GM18873 (cell line): ENCODE measurements around the gene MTARC1.

Experiments used
- ATAC-seq: cut with Tn5 transposase; IDR thresholded peaks from one replicate; pipeline ENCODE4 v1.9.1; 2021; ENCODE audit warnings: mild to moderate bottlenecking, moderate library complexity, moderate number of reproducible peaks; ENCODE audit not compliant: unreplicated experiment, low FRiP score

MTARC1 gene

GRCh38 chr1:220786337-220787068 is at the start of gene MTARC1:
MTARC1 (plus strand) TSS chr1:220786913; CDS start chr1:220786945, 32 bp downstream.
- no peak for ATAC-seq

- ATAC-seq: no peak
Measured at GRCh38 chr1:220741349-220741748, 45.4 kb upstream of the MTARC1 start.

GRCh38 chr1:220741825-220742224 is 44.9 kb upstream of the MTARC1 start:
- ATAC-seq: no peak

GRCh38 chr1:220742520-220742919 is 44.2 kb upstream of the MTARC1 start:
- no peak for ATAC-seq

GRCh38 chr1:220746851-220747250 is 39.9 kb upstream of the MTARC1 start:
- no peak for ATAC-seq

- peak; percentile 21 for ATAC-seq
Measured at GRCh38 chr1:220747437-220748088, 39.1 kb upstream of the MTARC1 start.

GRCh38 chr1:220748089-220748934 is 38.4 kb upstream of the MTARC1 start, which contains the start of gene MTARC2:
MTARC2 (plus strand) TSS chr1:220748322; CDS start chr1:220748532, 210 bp downstream.
- peak; percentile 96 for ATAC-seq

GRCh38 chr1:220748936-220749335 is 37.8 kb upstream of the MTARC1 start:
- no peak for ATAC-seq

- no peak for ATAC-seq
Measured at GRCh38 chr1:220750131-220750515, 36.6 kb upstream of the MTARC1 start.

GRCh38 chr1:220751111-220751510 is 35.6 kb upstream of the MTARC1 start:
- no peak for ATAC-seq

- no peak for ATAC-seq
Measured at GRCh38 chr1:220754212-220754917, 32.3 kb upstream of the MTARC1 start.

- ATAC-seq: no peak
Measured at GRCh38 chr1:220754918-220755295, 31.8 kb upstream of the MTARC1 start.

GRCh38 chr1:220755309-220755708 is 31.4 kb upstream of the MTARC1 start:
- ATAC-seq: no peak

GRCh38 chr1:220757441-220757840 is 29.3 kb upstream of the MTARC1 start:
- ATAC-seq: no peak

- ATAC-seq: no peak
Measured at GRCh38 chr1:220759147-220759546, 27.6 kb upstream of the MTARC1 start.

GRCh38 chr1:220761688-220762427 is 24.9 kb upstream of the MTARC1 start:
- ATAC-seq: no peak

GRCh38 chr1:220764757-220765156 is 22.0 kb upstream of the MTARC1 start:
- no peak for ATAC-seq

GRCh38 chr1:220767312-220768125 is 19.2 kb upstream of the MTARC1 start:
- no peak for ATAC-seq

GRCh38 chr1:220768126-220768601 is 18.5 kb upstream of the MTARC1 start:
- no peak for ATAC-seq
